ENCODE data around the gene SUCLG2. TPM values are rescaled to one million over a fixed set of nuclear protein-coding genes. Genes with fewer than 3 reads are reported as not detected.

The SUCLG2 gene
- total RNA-seq, 1 experiment from 2014 or later = 38.5 TPM

DNA sequence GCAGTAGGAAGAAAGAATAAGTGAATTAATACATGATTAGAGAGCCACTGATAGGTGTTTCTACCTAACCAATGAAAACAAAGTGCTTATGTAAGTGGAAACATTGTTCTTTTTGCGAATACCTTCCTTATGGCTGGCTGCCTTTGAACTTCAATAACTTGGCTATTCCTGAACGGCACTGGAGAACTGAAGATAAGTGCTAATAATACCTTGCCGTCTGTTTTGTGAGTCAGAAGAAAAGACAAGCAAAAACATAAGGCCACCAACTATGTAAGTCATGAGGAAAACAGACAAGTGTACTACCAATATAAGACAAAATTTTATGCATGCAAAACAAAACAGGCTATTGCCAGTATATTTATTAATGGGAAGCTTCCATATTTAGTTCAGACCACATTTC is 160.6 kb downstream of the SUCLG2 start:
- no peak overlapping the region for H2BK15ac ChIP-seq (ENCODE audit: low read depth, low read length)
- no peaks in the 10 kb centered on the region for H3K79me1 ChIP-seq (ENCODE audit: insufficient read depth, low read depth, low read length, poor library complexity, severe bottlenecking)
- no peak overlapping the region for H3K56ac ChIP-seq (ENCODE audit: insufficient read length, low read depth, low read length)
- H3K27ac ChIP-seq (ENCODE audit: insufficient read length, low read depth, low read length) = no peak overlapping the region
- H4K5ac ChIP-seq (ENCODE audit: insufficient read length, low read depth, low read length) = no peak overlapping the region
- H2AK5ac ChIP-seq (ENCODE audit: insufficient read length, low read length) = no peak overlapping the region
- Mint-ChIP-seq H3K4me3 (no peak overlapping the region), H3K4me1 (no peaks in the 10 kb centered on the region), H3K9me3 (no peaks in the 10 kb centered on the region), H3K27ac (no peak overlapping the region), H3K36me3 (ENCODE audit: insufficient read depth in 1 of 3, low read depth in 3 of 3) (peaks cover 0 to 9% (median 7%) of the 10 kb centered on the region in 3 experiments; a peak in 3 of 7 replicates), H3K27me3 (ENCODE audit: low read depth) (no peaks in the 10 kb centered on the region)
- H2AFZ ChIP-seq (ENCODE audit: low read length) = no peak overlapping the region
- no peak overlapping the region for H3K23ac ChIP-seq (ENCODE audit: insufficient read length, low read depth, low read length)
- no CpG with 5 or more reads among the region's 3 CpGs for WGBS (ENCODE audit: extremely low coverage, insufficient read length, low lambda C conversion rate)
- TF ChIP-seq, protein P1, sequence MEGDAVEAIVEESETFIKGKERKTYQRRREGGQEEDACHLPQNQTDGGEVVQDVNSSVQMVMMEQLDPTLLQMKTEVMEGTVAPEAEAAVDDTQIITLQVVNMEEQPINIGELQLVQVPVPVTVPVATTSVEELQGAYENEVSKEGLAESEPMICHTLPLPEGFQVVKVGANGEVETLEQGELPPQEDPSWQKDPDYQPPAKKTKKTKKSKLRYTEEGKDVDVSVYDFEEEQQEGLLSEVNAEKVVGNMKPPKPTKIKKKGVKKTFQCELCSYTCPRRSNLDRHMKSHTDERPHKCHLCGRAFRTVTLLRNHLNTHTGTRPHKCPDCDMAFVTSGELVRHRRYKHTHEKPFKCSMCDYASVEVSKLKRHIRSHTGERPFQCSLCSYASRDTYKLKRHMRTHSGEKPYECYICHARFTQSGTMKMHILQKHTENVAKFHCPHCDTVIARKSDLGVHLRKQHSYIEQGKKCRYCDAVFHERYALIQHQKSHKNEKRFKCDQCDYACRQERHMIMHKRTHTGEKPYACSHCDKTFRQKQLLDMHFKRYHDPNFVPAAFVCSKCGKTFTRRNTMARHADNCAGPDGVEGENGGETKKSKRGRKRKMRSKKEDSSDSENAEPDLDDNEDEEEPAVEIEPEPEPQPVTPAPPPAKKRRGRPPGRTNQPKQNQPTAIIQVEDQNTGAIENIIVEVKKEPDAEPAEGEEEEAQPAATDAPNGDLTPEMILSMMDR (conservative IDR thresholded peaks at IDR 0.05) = no peak
- no peaks in the 10 kb centered on the region for H4K20me1 ChIP-seq (ENCODE audit: control insufficient read depth, insufficient read depth, insufficient read length)
- H3K27me3 ChIP-seq (ENCODE audit: insufficient read depth, low read length) = no peaks in the 10 kb centered on the region
- H3K23me2 ChIP-seq (ENCODE audit: insufficient read length, low read depth, low read length, poor library complexity, severe bottlenecking) = no peaks in the 10 kb centered on the region
- no peaks in the 10 kb centered on the region for H3K4me1 ChIP-seq (ENCODE audit: insufficient read depth, low read length)
- no peak overlapping the region for H3T11ph ChIP-seq (ENCODE audit: low read length)
- H4K8ac ChIP-seq (replicated peaks; ENCODE audit: insufficient read length, low read depth, low read length) = no peak overlapping the region
- no peak overlapping the region for H2BK12ac ChIP-seq (ENCODE audit: insufficient read length, low read depth, low read length)
- no peak overlapping the region for H3K18ac ChIP-seq (ENCODE audit: insufficient read length, low read depth, low read length)
- H2BK20ac ChIP-seq (ENCODE audit: low read depth, low read length, poor library complexity, severe bottlenecking) = no peak overlapping the region
- H2BK120ac ChIP-seq (ENCODE audit: low read depth, low read length, poor library complexity, severe bottlenecking) = no peak overlapping the region
- no peak overlapping the region for H3K9ac ChIP-seq (ENCODE audit: extremely low read depth, insufficient read length, low read length)
- no peak overlapping the region for H2BK5ac ChIP-seq (ENCODE audit: insufficient read length, low read length)
- no peaks in the 10 kb centered on the region for H3K79me2 ChIP-seq (ENCODE audit: insufficient read depth, low read length)
- H3K4me2 ChIP-seq (ENCODE audit: insufficient read depth, insufficient read length, low read length) = no peak overlapping the region
- H4K91ac ChIP-seq (ENCODE audit: insufficient read length, low read depth, low read length) = no peak overlapping the region
- no peaks in the 10 kb centered on the region for H3K9me3 ChIP-seq (ENCODE audit: control insufficient read depth, low read depth, low read length)
- DNase-seq = no peak
- H3K4ac ChIP-seq (ENCODE audit: low read depth, low read length) = no peak overlapping the region
- H3K14ac ChIP-seq (ENCODE audit: insufficient read depth, low read length) = no peak overlapping the region

Measured in H9 (cell line).